ENCODE data around the gene LIPC.

DNA sequence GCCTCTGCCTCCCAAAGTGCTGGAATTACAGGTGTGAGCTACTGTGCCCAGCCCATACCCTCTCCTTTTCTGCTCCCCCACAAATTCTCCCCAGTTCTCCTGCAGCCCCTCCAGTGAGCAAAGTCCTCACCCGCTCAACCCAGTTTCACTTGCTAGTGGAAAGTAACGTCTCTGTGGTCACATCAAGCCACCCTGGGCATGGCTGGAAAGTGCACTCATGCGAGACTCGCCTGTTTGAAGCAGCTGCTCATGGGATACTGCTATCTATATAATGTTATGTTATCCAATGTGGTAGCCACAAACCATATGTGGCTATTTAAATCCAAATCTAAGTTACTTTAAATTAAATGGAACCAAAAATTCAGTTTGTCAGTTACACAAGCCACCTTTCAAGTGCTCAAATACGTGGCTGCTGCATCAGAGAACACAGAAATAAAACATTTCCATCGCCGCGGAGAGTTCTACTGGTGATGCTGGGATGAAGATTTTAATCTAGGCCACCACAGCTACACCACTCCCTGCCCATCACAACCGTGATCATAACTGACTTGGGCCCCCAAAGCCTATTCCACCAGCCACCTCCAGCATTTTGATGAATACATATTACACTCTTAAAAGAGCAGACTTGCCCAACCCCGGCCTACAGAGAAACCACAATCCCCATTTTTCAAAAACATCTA is 119.4 kb downstream of the LIPC start:
- TF ChIP-seq, protein P1, sequence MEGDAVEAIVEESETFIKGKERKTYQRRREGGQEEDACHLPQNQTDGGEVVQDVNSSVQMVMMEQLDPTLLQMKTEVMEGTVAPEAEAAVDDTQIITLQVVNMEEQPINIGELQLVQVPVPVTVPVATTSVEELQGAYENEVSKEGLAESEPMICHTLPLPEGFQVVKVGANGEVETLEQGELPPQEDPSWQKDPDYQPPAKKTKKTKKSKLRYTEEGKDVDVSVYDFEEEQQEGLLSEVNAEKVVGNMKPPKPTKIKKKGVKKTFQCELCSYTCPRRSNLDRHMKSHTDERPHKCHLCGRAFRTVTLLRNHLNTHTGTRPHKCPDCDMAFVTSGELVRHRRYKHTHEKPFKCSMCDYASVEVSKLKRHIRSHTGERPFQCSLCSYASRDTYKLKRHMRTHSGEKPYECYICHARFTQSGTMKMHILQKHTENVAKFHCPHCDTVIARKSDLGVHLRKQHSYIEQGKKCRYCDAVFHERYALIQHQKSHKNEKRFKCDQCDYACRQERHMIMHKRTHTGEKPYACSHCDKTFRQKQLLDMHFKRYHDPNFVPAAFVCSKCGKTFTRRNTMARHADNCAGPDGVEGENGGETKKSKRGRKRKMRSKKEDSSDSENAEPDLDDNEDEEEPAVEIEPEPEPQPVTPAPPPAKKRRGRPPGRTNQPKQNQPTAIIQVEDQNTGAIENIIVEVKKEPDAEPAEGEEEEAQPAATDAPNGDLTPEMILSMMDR (IDR thresholded peaks at IDR 0.05; ENCODE audit: extremely low read depth in 1 of 2, insufficient read depth in 1 of 2, low read depth in 1 of 2, low read length in 2 of 2): no peak
- no peak for TF ChIP-seq POLR2AphosphoS5 (IDR thresholded peaks at IDR 0.05; ENCODE audit: insufficient read depth, low read depth, low read length)
- no peak for TF ChIP-seq MAX (IDR thresholded peaks at IDR 0.05; ENCODE audit: insufficient read depth, insufficient read length)
- TF ChIP-seq EZH2 (IDR thresholded peaks at IDR 0.05; ENCODE audit: borderline replicate concordance, low read depth, low read length, severe bottlenecking): no peak
- TF ChIP-seq MYC (IDR thresholded peaks at IDR 0.05; ENCODE audit: low read depth, low read length): no peak
- TF ChIP-seq POLR2A (IDR thresholded peaks at IDR 0.05; ENCODE audit: low read depth, low read length): no peak
- no peak for TF ChIP-seq JUN (IDR thresholded peaks at IDR 0.05; ENCODE audit: borderline replicate concordance, insufficient read depth, insufficient read length, low read depth)
- TF ChIP-seq FOS (IDR thresholded peaks at IDR 0.05; ENCODE audit: borderline replicate concordance, insufficient read depth, low read length): no peak
- no peak for TF ChIP-seq GATA2 (IDR thresholded peaks at IDR 0.05; ENCODE audit: insufficient read depth, insufficient read length, low read depth, low read length)

Data from endothelial cell of umbilical vein (primary cell).